Measurements from ENCODE around the gene DLL3. TPM values are rescaled to one million over a fixed set of nuclear protein-coding genes. Genes with fewer than 3 reads are reported as not detected.

Gene DLL3
- total and polyA plus RNA-seq, 2 donors: 0.14 TPM

DNA sequence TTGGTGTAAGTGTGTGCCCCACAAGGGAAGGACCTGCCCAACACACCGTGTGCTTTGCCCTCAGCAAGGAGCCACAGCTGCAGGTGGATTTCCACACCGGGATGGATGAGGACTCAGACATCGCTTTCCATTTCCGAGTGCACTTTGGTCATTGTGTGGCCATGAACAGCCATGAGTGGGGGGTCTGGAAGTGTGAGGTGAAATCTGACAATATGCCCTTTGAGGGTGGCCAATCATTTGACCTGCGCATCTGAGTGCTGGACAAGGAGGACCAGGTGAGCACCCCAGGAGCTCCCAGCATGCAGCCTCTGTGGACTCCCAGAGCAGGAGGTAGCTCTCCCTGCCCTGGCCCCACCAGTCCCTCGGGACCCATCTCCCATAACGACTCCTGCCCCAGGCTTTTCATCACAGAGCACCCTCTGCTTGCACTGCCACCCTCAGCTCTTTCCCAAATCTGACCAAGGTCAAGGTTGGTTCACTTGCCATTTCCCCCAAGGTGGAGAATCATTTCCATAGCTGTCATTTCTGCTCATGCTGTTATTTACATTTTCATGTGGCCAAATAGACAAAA is 54.4 kb downstream of the DLL3 start:
- Histone ChIP-seq H3K36me3 (ENCODE audit: control insufficient read depth in 2 of 2, insufficient read depth in 2 of 2, low read length in 1 of 2) (no peaks in the 10 kb centered on the region), H3K4me1 (ENCODE audit: control insufficient read depth in 2 of 2, insufficient read depth in 2 of 2, low read length in 2 of 2) (peaks cover 0 to 3% of the 10 kb centered on the region in 2 donors), H3K9me3 (ENCODE audit: control insufficient read depth in 2 of 2, insufficient read depth in 1 of 2, low read length in 1 of 2) (no peaks in the 10 kb centered on the region), H3K4me3 (ENCODE audit: low read length in 2 of 2) (no peak overlapping the region), H3K27me3 (ENCODE audit: control insufficient read depth in 2 of 2, insufficient read depth in 1 of 2, low read length in 1 of 2) (peaks cover 0 to 11% of the 10 kb centered on the region in 2 donors), H3K27ac (ENCODE audit: low read depth in 1 of 2, low read length in 1 of 2) (no peak overlapping the region)
- no peak for DNase-seq (ENCODE audit: low read depth in 6 of 9, low spot score in 9 of 9)
- 87% methylated on average over 7 of the region's 7 CpGs for WGBS

DNA sequence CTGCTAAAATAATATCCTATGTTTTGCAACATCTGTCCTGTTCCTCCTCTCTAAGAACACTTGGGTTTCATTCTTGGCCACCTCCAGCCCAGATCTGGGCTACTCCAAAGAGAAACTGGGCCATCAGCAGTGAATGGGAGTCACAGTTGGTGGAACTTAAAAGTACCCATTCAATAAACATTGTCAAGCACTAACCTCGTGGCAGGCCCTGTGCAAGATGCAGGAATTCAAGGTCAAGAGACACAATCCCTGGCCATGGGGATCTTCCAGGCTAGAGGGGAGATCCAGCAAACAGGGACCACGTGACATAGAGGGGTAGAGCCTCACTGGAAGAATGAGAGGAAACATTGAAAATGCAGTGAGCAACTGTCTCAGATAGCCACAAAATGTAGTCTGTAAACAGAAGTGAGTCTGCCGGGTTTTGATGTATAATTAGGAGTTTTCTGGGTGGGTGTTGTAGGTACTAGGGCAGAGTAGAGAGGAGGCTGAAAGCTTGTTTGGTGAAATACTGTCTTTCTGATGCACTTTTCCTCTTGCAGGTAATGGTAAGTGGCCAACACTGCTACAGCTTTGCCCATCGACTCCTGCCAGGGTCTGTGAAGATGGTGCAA is 56.1 kb downstream of the DLL3 start:
- Histone ChIP-seq H3K4me1 (ENCODE audit: control insufficient read depth in 2 of 2, insufficient read depth in 2 of 2, low read length in 2 of 2) (peaks cover 0 to 8% of the 10 kb centered on the region in 2 donors), H3K27ac (ENCODE audit: low read depth in 1 of 2, low read length in 1 of 2) (no peak overlapping the region), H3K4me3 (ENCODE audit: low read length in 2 of 2) (no peak overlapping the region), H3K27me3 (ENCODE audit: control insufficient read depth in 2 of 2, insufficient read depth in 1 of 2, low read length in 1 of 2) (peaks cover 0 to 11% of the 10 kb centered on the region in 2 donors), H3K9me3 (ENCODE audit: control insufficient read depth in 2 of 2, insufficient read depth in 1 of 2, low read length in 1 of 2) (no peaks in the 10 kb centered on the region), H3K36me3 (ENCODE audit: control insufficient read depth in 2 of 2, insufficient read depth in 2 of 2, low read length in 1 of 2) (no peaks in the 10 kb centered on the region)
- 91% methylated on average over 4 of the region's 4 CpGs for WGBS
- no peak for DNase-seq (ENCODE audit: low read depth in 6 of 9, low spot score in 9 of 9)

DNA sequence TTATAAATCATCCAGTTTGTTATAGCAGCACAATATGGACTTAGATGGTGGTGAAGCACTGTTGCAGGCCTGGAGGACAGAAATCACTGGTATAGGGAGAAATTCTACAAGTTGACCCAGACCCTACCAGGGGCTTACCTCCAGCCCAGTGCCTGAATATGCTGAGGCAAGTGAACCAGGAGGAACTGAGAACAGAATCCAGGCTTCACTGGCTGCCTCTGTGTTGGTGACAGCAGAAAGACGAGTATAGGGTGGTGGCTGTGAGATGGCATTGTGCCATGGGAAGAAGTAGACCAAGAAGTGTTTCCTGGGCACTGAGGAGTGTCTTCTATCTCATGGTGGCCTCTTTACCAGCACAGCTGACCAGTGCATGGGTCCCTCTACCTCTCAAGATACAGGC is 57.1 kb downstream of the DLL3 start:
- no peaks in the 10 kb centered on the region for H3K36me3 ChIP-seq (ENCODE audit: control insufficient read depth in 2 of 2, insufficient read depth in 2 of 2, low read length in 1 of 2)
- no peak overlapping the region for H3K4me3 ChIP-seq (ENCODE audit: low read length in 2 of 2)
- peaks cover 0 to 9% of the 10 kb centered on the region in 2 donors for H3K27me3 ChIP-seq (ENCODE audit: control insufficient read depth in 2 of 2, insufficient read depth in 1 of 2, low read length in 1 of 2)
- H3K27ac ChIP-seq (ENCODE audit: low read depth in 1 of 2, low read length in 1 of 2): no peak overlapping the region
- no peak for DNase-seq (ENCODE audit: low read depth in 6 of 9, low spot score in 9 of 9)
- H3K4me1 ChIP-seq (ENCODE audit: control insufficient read depth in 2 of 2, insufficient read depth in 2 of 2, low read length in 2 of 2): peaks cover 0 to 8% of the 10 kb centered on the region in 2 donors
- WGBS: 83% methylated on average over 1 of the region's 1 CpG
- no peaks in the 10 kb centered on the region for H3K9me3 ChIP-seq (ENCODE audit: control insufficient read depth in 2 of 2, insufficient read depth in 1 of 2, low read length in 1 of 2)

Other genes starting within 250 kb of the DLL3 start
- gene IFNL2, start 230.6 kb upstream of the DLL3 start, total RNA-seq: 0.14 TPM
- 0.07 TPM for gene IFNL2, start 230.6 kb upstream of the DLL3 start, polyA plus RNA-seq
- gene IFNL1, start 202.5 kb upstream of the DLL3 start, total RNA-seq: not detected
- 0.21 TPM for gene IFNL1, start 202.5 kb upstream of the DLL3 start, polyA plus RNA-seq
- 0.42 TPM for gene LRFN1, start 178.1 kb upstream of the DLL3 start, total RNA-seq
- gene LRFN1, start 178.1 kb upstream of the DLL3 start, polyA plus RNA-seq: 2.6 TPM
- 519 TPM for gene GMFG, start 162.9 kb upstream of the DLL3 start, total RNA-seq
- 531 TPM for gene GMFG, start 162.9 kb upstream of the DLL3 start, polyA plus RNA-seq
- gene SAMD4B, start 156.5 kb upstream of the DLL3 start, total RNA-seq: 11.7 TPM
- gene SAMD4B, start 156.5 kb upstream of the DLL3 start, polyA plus RNA-seq: 64.9 TPM
- 33.4 TPM for gene PAF1, start 107.8 kb upstream of the DLL3 start, total RNA-seq
- gene PAF1, start 107.8 kb upstream of the DLL3 start, polyA plus RNA-seq: 40.1 TPM
- 15.8 TPM for gene MED29, start 107.6 kb upstream of the DLL3 start, total RNA-seq
- gene MED29, start 107.6 kb upstream of the DLL3 start, polyA plus RNA-seq: 27.8 TPM
- 15.8 TPM for gene ZFP36, start 92.1 kb upstream of the DLL3 start, total RNA-seq
- gene ZFP36, start 92.1 kb upstream of the DLL3 start, polyA plus RNA-seq: 250 TPM
- 13.0 TPM for gene PLEKHG2, start 86.3 kb upstream of the DLL3 start, total RNA-seq
- gene PLEKHG2, start 86.3 kb upstream of the DLL3 start, polyA plus RNA-seq: 30.8 TPM
- gene RPS16, start 63.0 kb upstream of the DLL3 start, total RNA-seq: 788 TPM
- 3,143 TPM for gene RPS16, start 63.0 kb upstream of the DLL3 start, polyA plus RNA-seq
- gene SUPT5H, start 53.4 kb upstream of the DLL3 start, total RNA-seq: 39.0 TPM
- gene SUPT5H, start 53.4 kb upstream of the DLL3 start, polyA plus RNA-seq: 203 TPM
- 49.3 TPM for gene TIMM50, start 18.1 kb upstream of the DLL3 start, total RNA-seq
- gene TIMM50, start 18.1 kb upstream of the DLL3 start, polyA plus RNA-seq: 44.0 TPM
- gene SELENOV, start 16.2 kb downstream of the DLL3 start, total RNA-seq: 0.19 TPM
- gene SELENOV, start 16.2 kb downstream of the DLL3 start, polyA plus RNA-seq: not detected
- gene EID2B, start 33.9 kb downstream of the DLL3 start, total RNA-seq: 4.3 TPM
- 10.6 TPM for gene EID2B, start 33.9 kb downstream of the DLL3 start, polyA plus RNA-seq
- gene EID2, start 41.2 kb downstream of the DLL3 start, total RNA-seq: 12.6 TPM
- gene EID2, start 41.2 kb downstream of the DLL3 start, polyA plus RNA-seq: 29.3 TPM
- gene LGALS13, start 103.6 kb downstream of the DLL3 start, total RNA-seq: 0.38 TPM
- 0.66 TPM for gene LGALS13, start 103.6 kb downstream of the DLL3 start, polyA plus RNA-seq
- gene LGALS16, start 157.0 kb downstream of the DLL3 start, total RNA-seq: 0.33 TPM
- 1.1 TPM for gene LGALS16, start 157.0 kb downstream of the DLL3 start, polyA plus RNA-seq
- gene LGALS14, start 205.5 kb downstream of the DLL3 start, total RNA-seq: 0.14 TPM
- 2.0 TPM for gene LGALS14, start 205.5 kb downstream of the DLL3 start, polyA plus RNA-seq
- gene CLC, start 239.1 kb downstream of the DLL3 start, total RNA-seq: 150 TPM
- gene CLC, start 239.1 kb downstream of the DLL3 start, polyA plus RNA-seq: 6.3 TPM